K562 (cell line): Measurements from ENCODE around the gene ORC5. TPM values are rescaled to one million over a fixed set of nuclear protein-coding genes. Genes with fewer than 3 reads are reported as not detected.

Experiments
- ATAC-seq: fragments of 200-7000 bp; cut with Tn5 transposase; 3 replicates; pipeline ENCODE4 v1.9.1; 2020; ENCODE audit warnings: moderate library complexity
- BruUV-seq: library from RNA; stranded (reverse); fragments of 400-500 nt; replicated peaks from 2 replicates; lab custom pipeline; 2021; lab: Mats Ljungman, UMichigan
- CTCF ChIA-PET: fragments of 300-600 bp; formaldehyde crosslinking; extraction: SDS; loops from one replicate; lab custom pipeline; 2021; ENCODE audit warnings: low intra/inter-chr PET ratio; lab: Yijun Ruan, JAX
- POLR2A ChIA-PET: fragments of 300-600, 350-650 bp; sonication (Branson Sonifier 250); formaldehyde crosslinking; extraction: SDS; loops from one replicate; lab custom pipeline; 2021; ENCODE audit warnings: antibody characterized with exemption, inconsistent platforms; lab: Yijun Ruan, JAX
- DNase-seq, 4 experiments: peaks; one replicate each; pipeline versions ENCODE4 v3.0.0 to v3.0.0-alpha.2; 2011 to 2018; ENCODE audit warnings: low spot score in 3 of 4, mixed read lengths in 3 of 4; ENCODE audit errors: extremely low read depth in 1 of 4
- FAIRE-seq: peaks from 2 replicates; lab custom pipeline; 2011; peaks lifted over from hg19 to GRCh38; lab: Jason Lieb, UNC
- H2AFZ ChIP-seq: 2 replicates; pipeline ENCODE4 v1.6.0; 2011; ENCODE audit warnings: low read depth, low read length, control low read depth, inconsistent platforms
- H3K27ac ChIP-seq: fragments of 200-600 bp; 3 replicates; pipeline ENCODE4 v1.8.0; 2011; ENCODE audit warnings: low read depth, mild to moderate bottlenecking, control low read depth, inconsistent platforms, low read length, moderate library complexity, mixed read lengths; ENCODE audit errors: extremely low read depth
- H3K27me3 ChIP-seq, 2 experiments: fragments of 300-600 bp in 1 of 2; 2 replicates in 1 of 2; 3 replicates in 1 of 2; pipeline versions ENCODE4 v1.6.0 to v1.8.0; 2011; ENCODE audit warnings: inconsistent platforms in 2 of 2, low read length in 2 of 2, mild to moderate bottlenecking in 1 of 2, mixed read lengths in 1 of 2, moderate library complexity in 1 of 2; ENCODE audit not compliant: control insufficient read depth in 2 of 2, insufficient read depth in 2 of 2
- H3K36me3 ChIP-seq: fragments of 300-600 bp; 3 replicates; pipeline ENCODE4 v1.8.0; 2011; ENCODE audit warnings: mild to moderate bottlenecking, low read length, inconsistent platforms; ENCODE audit not compliant: control insufficient read depth, insufficient read depth
- H3K4me1 ChIP-seq, 2 experiments: fragments of 200-600 bp in 1 of 2; replicated peaks in 1 of 2; 2 replicates in 1 of 2; 3 replicates in 1 of 2; pipeline versions ENCODE4 v1.5.1 to v1.8.0; 2011; ENCODE audit warnings: inconsistent platforms in 2 of 2, low read length in 2 of 2, mild to moderate bottlenecking in 1 of 2, mixed read lengths in 1 of 2, moderate library complexity in 1 of 2; ENCODE audit not compliant: control insufficient read depth in 2 of 2, insufficient read depth in 2 of 2
- H3K4me2 ChIP-seq: 2 replicates; pipeline ENCODE4 v1.6.1; 2011; ENCODE audit warnings: low read length, control low read depth, inconsistent platforms, mixed read lengths; ENCODE audit not compliant: insufficient read depth
- H3K4me3 ChIP-seq: fragments of 200-600 bp; sonication (generic), shearing (Covaris generic); 2 replicates; pipeline ENCODE4 v1.5.1; 2016; ENCODE audit warnings: control low read depth, inconsistent platforms
- H3K79me2 ChIP-seq: fragments of 200-600 bp; 3 replicates; pipeline ENCODE4 v1.8.0; 2011; ENCODE audit warnings: low read length, inconsistent platforms; ENCODE audit not compliant: control insufficient read depth, insufficient read depth
- H3K9ac ChIP-seq, 2 experiments: 2 replicates each; pipeline versions ENCODE4 v1.6.0 to v1.6.1; 2011; ENCODE audit warnings: low read depth in 2 of 2, low read length in 2 of 2, control low read depth in 1 of 2, inconsistent platforms in 1 of 2, mild to moderate bottlenecking in 1 of 2, mixed read lengths in 1 of 2; ENCODE audit not compliant: insufficient read depth in 1 of 2
- H3K9me1 ChIP-seq: one replicate; pipeline ENCODE4 v1.6.0; 2011; ENCODE audit warnings: inconsistent platforms, mild to moderate bottlenecking, low read length, moderate library complexity; ENCODE audit not compliant: control insufficient read depth, insufficient read depth
- H3K9me3 ChIP-seq: replicated peaks from 2 replicates; pipeline ENCODE4 v1.5.1; 2011; ENCODE audit warnings: low read depth, low read length, inconsistent platforms; ENCODE audit not compliant: control insufficient read depth, insufficient read depth
- H4K20me1 ChIP-seq: replicated peaks from 2 replicates; pipeline ENCODE4 v1.6.1; 2011; ENCODE audit warnings: low read length, inconsistent platforms, mixed read lengths; ENCODE audit not compliant: control insufficient read depth, insufficient read depth
- BDP1 ChIP-seq: IDR thresholded peaks from 3 replicates; pipeline ENCODE4 v1.6.1; 2011; ENCODE audit not compliant: insufficient read length, insufficient read depth
- CEBPZ ChIP-seq: fragments of 150-350 bp; IDR thresholded peaks from 2 replicates; pipeline ENCODE4 v1.6.1; 2014; ENCODE audit warnings: low read depth, mild to moderate bottlenecking, low read length, borderline replicate concordance
- ESRRA ChIP-seq: fragments of 450-650 bp; IDR thresholded peaks from 2 replicates; pipeline ENCODE4 v1.6.1; 2014; ENCODE audit warnings: low read depth, mild to moderate bottlenecking, moderate library complexity, borderline replicate concordance
- FOXA1 ChIP-seq: fragments of 450-650 bp; IDR thresholded peaks from 2 replicates; pipeline ENCODE4 v1.6.1; 2016; ENCODE audit warnings: mild to moderate bottlenecking, borderline replicate concordance
- IRF2 ChIP-seq: sonication (generic); formaldehyde crosslinking; IDR thresholded peaks from 2 replicates; pipeline ENCODE4 v1.8.1; 2022; ENCODE audit warnings: mild to moderate bottlenecking, missing genetic modification reagents
- MBD2 ChIP-seq: sonication (generic); IDR thresholded peaks from 2 replicates; pipeline ENCODE4 v1.6.1; 2016; ENCODE audit warnings: low read depth, borderline replicate concordance
- MTA3 ChIP-seq: fragments of 450-650 bp; formaldehyde crosslinking; IDR thresholded peaks from 2 replicates; pipeline ENCODE4 v1.6.1; 2017; ENCODE audit warnings: mild to moderate bottlenecking, borderline replicate concordance
- RB1 ChIP-seq: fragments of 450-650 bp; IDR thresholded peaks from 2 replicates; pipeline ENCODE4 v1.6.1; 2017; ENCODE audit warnings: low read depth, mild to moderate bottlenecking
- RBM25 ChIP-seq: fragments of 200-400 bp; formaldehyde crosslinking; IDR thresholded peaks from 2 replicates; pipeline ENCODE4 v1.6.1; 2018; ENCODE audit warnings: low read length, low read depth, moderate library complexity; ENCODE audit not compliant: severe bottlenecking
- RFX1 ChIP-seq: fragments of 450-650 bp; IDR thresholded peaks from 2 replicates; pipeline ENCODE4 v1.6.1; 2016; ENCODE audit warnings: mild to moderate bottlenecking, moderate library complexity
- ZSCAN32 ChIP-seq: fragments of 450-650 bp; formaldehyde crosslinking; IDR thresholded peaks from 2 replicates; pipeline ENCODE4 v1.4.0; 2020; ENCODE audit warnings: mild to moderate bottlenecking, moderate library complexity
- WGBS: fragments of 100-300 bp; shearing (Covaris generic); methylation state at CpG from one replicate; pipeline ENCODE4 v1.1.6; 2016; ENCODE audit warnings: low coverage, mixed read lengths; ENCODE audit not compliant: insufficient coverage; ENCODE audit errors: missing lambda C conversion rate; 5-methylcytosine and 5-hydroxymethylcytosine counted together
- in situ Hi-C: fragments of 300-500 bp; cut with MboI; formaldehyde crosslinking; loops from 4 replicates; pipeline ENCODE4 v1.15.0; 2018; ENCODE audit warnings: inconsistent platforms, mixed read lengths
- intact Hi-C: fragments of 100-400 bp; cut with micrococcal nuclease; formaldehyde crosslinking; loops from 2 replicates; pipeline ENCODE4 v1.14.2; 2022
- polyA plus RNA-seq, 8 experiments: library from polyadenylated mRNA; depleted of rRNA in 4 of 8; stranded (reverse) in 5 of 8; unstranded in 3 of 8; fragments of >200 nt; fragmentation: Nextera tagmentation in 2 of 8; fragmentation: Illumina TruSeq in 1 of 8; extraction: Ambion mirVana in 2 of 8; extraction: Trizol in 1 of 8; gene quantifications; 2 replicates each; pipeline versions ENCODE4 v1.2.1 to v1.2.3, GENCODE V29; 2011 to 2014; ENCODE audit warnings: inconsistent platforms in 1 of 8, missing spikeins in 1 of 8
- total RNA-seq, 7 experiments: library from RNA; depleted of rRNA in 6 of 7; stranded (reverse); fragments of >200 nt in 6 of 7; fragmentation: Illumina TruSeq in 2 of 7; extraction: Trizol in 2 of 7; gene quantifications; 2 replicates each; pipeline versions ENCODE4 v1.2.1 to v1.2.3, GENCODE V29; 2011 to 2021; ENCODE audit warnings: low replicate concordance in 1 of 7

ORC5 gene
- total and polyA plus RNA-seq, 9 of the 15 experiments (the other 6 are each of a cell fraction or from before 2014, with no cell fraction given) = 29.8 to 136 (median 54.8) TPM

GRCh38 chr7:104124893-104125477 lies 82.8 kb downstream of the ORC5 start:
- no peaks in the 10 kb centered on the region for H4K20me1 ChIP-seq
- CTCF ChIA-PET = no interaction called here
- no TSS peak for BruUV-seq
- DNase-seq (no peak), FAIRE-seq (no peak)
- in situ Hi-C loops = no loop called here
- no peaks in the 10 kb centered on the region for H3K9me1 ChIP-seq
- no peaks in the 10 kb centered on the region for H3K27me3 ChIP-seq
- TF ChIP-seq BDP1 (no peak), MTA3 (no peak), ESRRA (no peak), IRF2 (no peak), RBM25 (no peak), FOXA1 (no peak), ZSCAN32 (CRISPR knock-in tag) (no peak), RFX1 (no peak), CEBPZ (no peak), MBD2 (no peak), RB1 (no peak)
- TF ChIP-seq, all 486 proteins: peak for 0
- H3K9me3 ChIP-seq = no peaks in the 10 kb centered on the region
- WGBS = 91% methylated on average over 4 of the region's 4 CpGs
- H3K27ac ChIP-seq = no peak overlapping the region
- no peaks in the 10 kb centered on the region for H3K79me2 ChIP-seq
- no peak for ATAC-seq
- POLR2A ChIA-PET = interaction anchor here (1.1 to 1.3 kb wide), 2 partner anchors 14 to 22 kb away, joined by 3 to 5 read pairs; no protein-coding TSS in a partner anchor
- H3K4me2 ChIP-seq = no peak overlapping the region
- no peak overlapping the region for H2AFZ ChIP-seq
- H3K36me3 ChIP-seq = peaks cover 33% of the 10 kb centered on the region
- H3K4me1 ChIP-seq = no peaks in the 10 kb centered on the region
- no peak overlapping the region for H3K9ac ChIP-seq
- intact Hi-C loops = no loop called here
- no peak overlapping the region for H3K4me3 ChIP-seq
